Colonic mucosa (tissue), 4 donors: ENCODE measurements around the gene NDUFB4. TPM values are rescaled to one million over a fixed set of nuclear protein-coding genes. Genes with fewer than 3 reads are reported as not detected.

Source experiments
- DNase-seq: peaks from one replicate; pipeline ENCODE4 v3.0.0-alpha.2; 2020
- H3K27ac ChIP-seq: fragments of 200-600 bp; one replicate; pipeline ENCODE4 v1.8.0; 2021
- H3K27me3 ChIP-seq: fragments of 200-600 bp; one replicate; pipeline ENCODE4 v1.8.0; 2021
- H3K36me3 ChIP-seq: fragments of 200-600 bp; one replicate; pipeline ENCODE4 v1.8.0; 2021
- H3K4me1 ChIP-seq: fragments of 200-600 bp; one replicate; pipeline ENCODE4 v1.8.0; 2021; ENCODE audit warnings: mild to moderate bottlenecking
- H3K4me3 ChIP-seq: fragments of 200-600 bp; one replicate; pipeline ENCODE4 v1.8.0; 2021
- H3K9ac ChIP-seq, 2 donors: one replicate each; pipeline ENCODE4 v1.7.0; 2013; ENCODE audit warnings: control low read depth in 2 of 2, low read depth in 2 of 2, low read length in 2 of 2
- H3K9me3 ChIP-seq: fragments of 200-600 bp; one replicate; pipeline ENCODE4 v1.8.0; 2021
- intact Hi-C: fragments of 100-400 bp; cut with DNase I; formaldehyde crosslinking; loops from one replicate; pipeline ENCODE4 v1.14.1; 2022
- total RNA-seq, 2 donors: library from RNA; stranded (reverse); fragmentation: NEBNext Ultra II Directional in 1 of 2; extraction: Animal tissue kit (Norgen Biotek cat#: 25700) in 1 of 2; gene quantifications; one replicate each; pipeline ENCODE4 v1.2.1, GENCODE V29; 2021
- TF ChIP-seq, protein P1 (sequence below): fragments of 200-600 bp; IDR thresholded peaks from one replicate; pipeline ENCODE4 v1.8.0; 2022; ENCODE audit warnings: antibody characterized with exemption, mild to moderate bottlenecking
- donor health status: healthy.
- donor health status: DM: no; HTN: no; CAD: no.
- donor health status: DM: no; HTN: no; CAD: no.

Gene NDUFB4
- total RNA-seq, 2 donors from 2014 or later, result 183 to 192 TPM

DNA sequence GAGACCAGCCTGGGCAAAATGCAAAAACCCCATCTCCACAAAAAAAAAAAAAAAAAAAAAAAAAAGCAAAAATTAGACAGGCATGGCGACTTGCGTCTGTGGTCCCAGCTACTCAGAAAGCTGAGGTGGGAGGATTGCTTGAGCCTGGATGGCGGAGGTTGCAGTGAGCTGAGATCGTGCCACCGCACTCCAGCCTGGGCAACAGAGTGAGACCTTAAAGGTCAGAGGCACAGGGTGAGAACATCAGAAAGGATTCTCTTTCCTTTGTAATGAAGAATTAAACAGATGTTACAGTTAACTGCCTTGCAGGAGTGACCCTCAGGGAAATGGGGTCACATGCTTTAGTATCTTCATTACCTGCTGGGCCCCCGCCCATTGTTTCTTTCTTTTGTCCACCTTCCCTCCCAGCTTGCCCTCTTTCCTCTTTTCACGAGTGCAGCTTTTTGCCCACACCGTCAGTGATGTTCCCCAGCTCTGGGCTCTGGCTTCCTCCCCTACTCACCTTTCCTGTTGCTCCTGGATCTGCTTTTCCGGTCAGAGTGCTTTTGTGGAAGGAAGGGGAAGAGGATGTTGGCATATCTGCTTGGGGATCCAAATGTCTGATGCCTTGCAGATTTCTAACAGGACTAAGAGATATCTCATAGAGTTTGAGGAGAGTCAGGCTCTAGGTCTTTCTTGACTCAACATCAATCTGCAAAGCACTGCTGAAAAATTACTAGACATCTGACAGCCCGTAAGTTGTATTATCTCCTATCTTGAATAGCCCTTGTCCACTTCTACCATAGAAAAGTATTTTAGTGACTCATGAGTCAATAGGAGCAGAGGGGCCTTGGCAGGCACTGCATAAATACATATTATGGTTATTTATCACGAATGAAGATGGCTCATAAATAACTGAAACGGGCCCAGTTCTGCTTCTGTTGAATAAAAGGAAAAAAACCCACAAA, 35.6 kb upstream of the NDUFB4 start:
- H3K27me3 ChIP-seq, result no peaks in the 10 kb centered on the region
- no peaks in the 10 kb centered on the region for H3K9me3 ChIP-seq
- no peak overlapping the region for H3K27ac ChIP-seq
- no peak overlapping the region for H3K9ac ChIP-seq
- intact Hi-C loops, result loop anchor here (5.0 kb wide), 1 partner anchor 232 kb away; no protein-coding TSS in a partner anchor
- H3K36me3 ChIP-seq, result no peaks in the 10 kb centered on the region
- H3K4me3 ChIP-seq, result no peak overlapping the region
- H3K4me1 ChIP-seq, result peaks cover 3% of the 10 kb centered on the region
- TF ChIP-seq, protein P1, sequence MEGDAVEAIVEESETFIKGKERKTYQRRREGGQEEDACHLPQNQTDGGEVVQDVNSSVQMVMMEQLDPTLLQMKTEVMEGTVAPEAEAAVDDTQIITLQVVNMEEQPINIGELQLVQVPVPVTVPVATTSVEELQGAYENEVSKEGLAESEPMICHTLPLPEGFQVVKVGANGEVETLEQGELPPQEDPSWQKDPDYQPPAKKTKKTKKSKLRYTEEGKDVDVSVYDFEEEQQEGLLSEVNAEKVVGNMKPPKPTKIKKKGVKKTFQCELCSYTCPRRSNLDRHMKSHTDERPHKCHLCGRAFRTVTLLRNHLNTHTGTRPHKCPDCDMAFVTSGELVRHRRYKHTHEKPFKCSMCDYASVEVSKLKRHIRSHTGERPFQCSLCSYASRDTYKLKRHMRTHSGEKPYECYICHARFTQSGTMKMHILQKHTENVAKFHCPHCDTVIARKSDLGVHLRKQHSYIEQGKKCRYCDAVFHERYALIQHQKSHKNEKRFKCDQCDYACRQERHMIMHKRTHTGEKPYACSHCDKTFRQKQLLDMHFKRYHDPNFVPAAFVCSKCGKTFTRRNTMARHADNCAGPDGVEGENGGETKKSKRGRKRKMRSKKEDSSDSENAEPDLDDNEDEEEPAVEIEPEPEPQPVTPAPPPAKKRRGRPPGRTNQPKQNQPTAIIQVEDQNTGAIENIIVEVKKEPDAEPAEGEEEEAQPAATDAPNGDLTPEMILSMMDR, result no peak
- no peak for DNase-seq

DNA sequence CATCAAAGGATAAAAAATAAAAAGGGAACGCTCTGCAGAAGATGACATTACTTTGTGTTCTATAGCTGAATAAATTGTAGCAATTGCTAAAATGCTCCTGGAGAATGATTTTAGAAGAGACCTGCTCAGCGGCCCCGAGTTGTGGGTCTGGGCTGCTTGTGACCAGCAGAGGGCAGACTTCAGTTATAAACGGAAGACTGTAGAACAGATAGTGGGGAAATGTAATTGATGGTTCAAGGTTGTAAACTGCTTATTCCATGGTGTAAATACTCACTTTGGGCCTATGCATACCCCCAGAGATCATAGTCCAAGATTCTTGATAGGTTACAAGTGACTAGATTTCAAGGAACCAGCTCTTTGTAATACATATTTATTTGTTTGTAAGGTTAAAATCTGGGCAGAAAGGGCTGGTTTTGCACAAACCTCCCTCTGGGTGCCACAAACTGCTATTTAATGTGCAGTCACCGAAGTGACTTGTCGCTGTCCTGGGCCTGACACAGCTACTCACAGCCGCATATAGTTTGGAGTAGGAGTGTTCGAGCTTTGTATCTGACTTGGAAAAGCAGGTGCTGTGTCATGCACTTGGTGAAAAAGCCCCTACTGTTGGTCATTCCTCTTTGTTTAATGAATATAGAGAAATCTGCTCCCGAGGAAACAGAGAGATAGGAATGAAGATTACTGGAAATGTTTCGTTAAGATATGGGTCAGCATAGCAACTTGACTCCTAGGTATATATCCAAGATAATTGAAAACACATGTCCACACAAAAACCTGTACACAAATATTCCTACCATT, 34.7 kb upstream of the NDUFB4 start:
- H3K27ac ChIP-seq, result no peak overlapping the region
- intact Hi-C loops, result loop anchor here (5.0 kb wide), 1 partner anchor 231 kb away; no protein-coding TSS in a partner anchor
- TF ChIP-seq, protein P1, result peak; percentile 95

DNA sequence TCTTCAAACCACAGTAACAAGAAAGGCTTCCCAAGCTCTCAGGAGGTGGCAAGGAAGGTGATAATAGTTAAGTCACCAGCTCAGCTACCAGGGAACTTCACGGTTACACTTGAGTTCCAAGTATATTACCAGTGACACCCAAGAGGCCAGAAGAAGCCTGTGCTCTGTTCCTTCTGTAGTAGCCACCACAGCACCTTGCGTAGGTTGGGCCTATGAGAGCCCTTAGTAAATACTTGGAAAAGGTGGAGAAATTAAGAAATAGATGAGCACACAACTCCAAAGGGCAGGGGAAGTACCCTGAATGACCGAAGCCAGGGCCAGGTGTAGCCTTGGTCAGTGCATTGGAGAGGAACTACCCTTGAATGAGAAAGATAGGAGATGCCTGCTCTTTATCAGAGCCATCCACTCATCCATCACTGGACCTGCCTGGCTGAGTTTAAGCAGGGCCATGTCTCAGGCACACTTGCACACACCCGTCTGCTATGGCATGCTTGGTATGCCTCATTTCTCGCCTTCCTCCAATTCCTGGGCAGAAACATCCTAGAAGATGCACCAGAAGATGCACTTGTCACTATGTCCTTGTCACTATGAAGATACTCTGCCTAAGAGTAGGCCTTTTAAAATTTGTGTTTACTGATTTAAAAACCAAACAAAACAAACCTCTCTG, 32.6 kb upstream of the NDUFB4 start:
- TF ChIP-seq, protein P1, result no peak
- DNase-seq, result no peak
- Histone ChIP-seq H3K36me3 (no peaks in the 10 kb centered on the region), H3K27me3 (no peaks in the 10 kb centered on the region), H3K4me3 (no peak overlapping the region), H3K9ac (no peak overlapping the region), H3K9me3 (no peaks in the 10 kb centered on the region), H3K4me1 (peaks cover 3% of the 10 kb centered on the region), H3K27ac (no peak overlapping the region)
- intact Hi-C loops, result loop anchor here (5.0 kb wide), 1 partner anchor 229 kb away; no protein-coding TSS in a partner anchor

More for the DNA sequence above, 34.7 kb upstream of the NDUFB4 start:
- no peak overlapping the region for H3K9ac ChIP-seq
- H3K9me3 ChIP-seq, result no peaks in the 10 kb centered on the region
- H3K4me3 ChIP-seq, result no peak overlapping the region
- H3K27me3 ChIP-seq, result no peaks in the 10 kb centered on the region
- DNase-seq, result peak; percentile 78
- H3K4me1 ChIP-seq, result peaks cover 3% of the 10 kb centered on the region
- no peaks in the 10 kb centered on the region for H3K36me3 ChIP-seq

DNA sequence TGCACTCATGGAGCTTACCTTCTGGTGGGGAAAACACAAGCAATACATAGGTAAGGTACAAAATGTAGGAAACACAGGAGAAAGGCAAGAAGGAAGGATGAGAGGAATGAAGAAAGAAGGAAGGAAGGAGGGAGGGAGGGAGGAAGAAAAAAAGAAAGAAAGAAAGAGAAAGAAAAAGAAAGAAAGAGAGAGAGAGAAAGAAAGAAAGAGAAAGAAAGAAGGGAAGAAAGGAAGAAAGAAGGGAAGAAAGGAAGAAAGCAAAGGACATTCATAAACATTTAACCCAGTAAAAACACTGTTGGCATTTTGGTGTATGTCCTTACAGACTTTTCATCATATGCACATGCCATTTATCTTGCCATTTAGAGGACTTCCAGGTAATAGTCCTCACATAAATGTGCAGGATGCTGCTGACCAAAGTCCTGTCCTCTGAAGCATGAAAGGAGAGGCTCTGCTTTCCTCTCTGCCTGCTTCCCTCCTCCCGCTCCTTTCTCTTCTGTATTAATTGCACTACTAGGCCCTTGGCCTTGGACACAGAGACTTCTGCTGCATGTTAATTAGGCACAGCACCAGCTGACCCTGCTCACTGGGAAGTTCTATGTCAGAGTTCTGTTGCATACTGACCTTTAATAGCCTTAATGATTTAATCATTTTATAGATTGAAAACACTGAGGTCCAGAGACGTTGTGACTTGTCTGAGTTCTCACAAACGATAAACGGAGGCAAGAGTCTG, 29.7 kb upstream of the NDUFB4 start:
- Histone ChIP-seq H3K4me3 (no peak overlapping the region), H3K27ac (no peak overlapping the region), H3K36me3 (no peaks in the 10 kb centered on the region), H3K9ac (no peak overlapping the region), H3K9me3 (no peaks in the 10 kb centered on the region), H3K4me1 (no peaks in the 10 kb centered on the region), H3K27me3 (no peaks in the 10 kb centered on the region)
- intact Hi-C loops, result no loop called here
- TF ChIP-seq, protein P1, result no peak
- DNase-seq, result no peak
